HCT116 (cell line): ENCODE results near the gene CPNE4.

ENCODE experiments used
- CTCF ChIP-seq, 3 experiments: fragments of 200-600 bp in 1 of 3; sonication (generic) in 1 of 3; IDR thresholded peaks in 2 of 3; conservative IDR thresholded peaks in 1 of 3; 2 replicates each; pipeline ENCODE4 v1.5.1; 2012 to 2017; ENCODE audit warnings: low read depth in 2 of 3, low read length in 2 of 3, antibody characterized with exemption in 1 of 3, borderline replicate concordance in 1 of 3, control low read depth in 1 of 3, mild to moderate bottlenecking in 1 of 3, mixed read lengths in 1 of 3, mixed run types in 1 of 3, moderate library complexity in 1 of 3; ENCODE audit not compliant: insufficient read depth in 1 of 3
- EZH2 ChIP-seq: fragments of 200-600 bp; sonication (generic); IDR thresholded peaks from 2 replicates; pipeline ENCODE4 v1.6.1; 2017; ENCODE audit warnings: antibody characterized with exemption, mixed run types
- EZH2phosphoT487 ChIP-seq: fragments of 200-600 bp; IDR thresholded peaks from 2 replicates; pipeline ENCODE4 v1.6.1; 2018; ENCODE audit warnings: antibody characterized with exemption, borderline replicate concordance
- FOSL1 ChIP-seq: IDR thresholded peaks from 2 replicates; pipeline ENCODE4 v1.6.1; 2012; ENCODE audit warnings: low read depth
- MAX ChIP-seq: IDR thresholded peaks from 2 replicates; pipeline ENCODE4 v1.6.1; 2012
- POLR2A ChIP-seq: IDR thresholded peaks from 2 replicates; pipeline ENCODE4 v1.7.0; 2011; ENCODE audit warnings: borderline replicate concordance; ENCODE audit not compliant: insufficient read depth, insufficient read length; ENCODE audit errors: extremely low read depth
- POLR2AphosphoS5 ChIP-seq: IDR thresholded peaks from 2 replicates; pipeline ENCODE4 v1.6.1; 2011; ENCODE audit warnings: mild to moderate bottlenecking, low read depth, low read length, moderate library complexity
- RAD21 ChIP-seq: IDR thresholded peaks from 2 replicates; pipeline ENCODE4 v1.6.1; 2012; ENCODE audit warnings: low read depth, mild to moderate bottlenecking
- REST ChIP-seq: IDR thresholded peaks from 2 replicates; pipeline ENCODE4 v1.6.1; 2012; ENCODE audit warnings: low read depth
- SIN3A ChIP-seq: IDR thresholded peaks from 2 replicates; pipeline ENCODE4 v1.6.1; 2012; ENCODE audit warnings: low read depth
- TCF7L2 ChIP-seq: IDR thresholded peaks from 2 replicates; pipeline ENCODE4 v1.7.0; 2011; ENCODE audit warnings: borderline replicate concordance, inconsistent platforms; ENCODE audit not compliant: insufficient read depth, insufficient read length; ENCODE audit errors: extremely low read depth
- YY1 ChIP-seq: IDR thresholded peaks from 2 replicates; pipeline ENCODE4 v1.6.1; 2011; ENCODE audit warnings: low read length, low read depth, moderate library complexity, mild to moderate bottlenecking; ENCODE audit not compliant: insufficient replicate concordance; ENCODE audit errors: extremely low read depth

- TF ChIP-seq SIN3A (no peak), CTCF (IDR thresholded peaks at IDR 0.05 in 2 of 3, conservative IDR thresholded peaks at IDR 0.05 in 1 of 3; ENCODE audit: borderline replicate concordance in 1 of 3, insufficient read depth in 1 of 3, low read depth in 2 of 3, low read length in 2 of 3) (no peak), POLR2A (no peak), EZH2phosphoT487 (no peak), MAX (no peak), EZH2 (no peak), TCF7L2 (no peak), RAD21 (no peak), YY1 (no peak), REST (no peak), FOSL1 (no peak), POLR2AphosphoS5 (no peak)
Observed at GRCh38 chr3:131821191-131821762, 213.5 kb downstream of the CPNE4 start.
